CD4-positive, alpha-beta memory T cell (primary cell): Measurements from ENCODE around the gene PCBP3. TPM values are rescaled to one million over a fixed set of nuclear protein-coding genes. Genes with fewer than 3 reads are reported as not detected.
"Not testable (repeated sequence)": the region's sequence is repeated elsewhere in the genome, so short reads cannot be mapped to it uniquely, and the experiment has no call there.

ENCODE experiments used
- CTCF ChIA-PET: fragments of 350-600 bp; sonication (Branson Sonifier 250); formaldehyde crosslinking; loops from one replicate; lab custom pipeline; 2021; ENCODE audit warnings: inconsistent platforms; ENCODE audit not compliant: partially characterized antibody; lab: Charles Lee
- POLR2A ChIA-PET: fragments of 350-600 bp; sonication (Branson Sonifier 250); formaldehyde crosslinking; loops from one replicate; lab custom pipeline; 2021; ENCODE audit not compliant: partially characterized antibody; lab: Charles Lee
- DNase-seq, 5 donors: peaks; one replicate each; pipeline versions ENCODE4 v3.0.0 to v3.0.0-alpha.2; 2020 to 2022; ENCODE audit warnings: mixed read lengths in 1 of 5
- H3K27ac ChIP-seq: one replicate; pipeline ENCODE4 v1.7.0; 2013; ENCODE audit warnings: low read depth, low read length
- H3K27me3 ChIP-seq: 2 replicates; pipeline ENCODE4 v1.7.0; 2013; ENCODE audit warnings: mild to moderate bottlenecking, low read length, moderate library complexity; ENCODE audit not compliant: insufficient read depth
- H3K36me3 ChIP-seq: 2 replicates; pipeline ENCODE4 v1.7.0; 2013; ENCODE audit warnings: mild to moderate bottlenecking, low read length, moderate library complexity; ENCODE audit not compliant: insufficient read depth
- H3K4me1 ChIP-seq: 2 replicates; pipeline ENCODE4 v1.7.0; 2013; ENCODE audit warnings: mild to moderate bottlenecking, low read length, moderate library complexity; ENCODE audit not compliant: insufficient read depth
- H3K4me3 ChIP-seq, 2 donors: one replicate each; pipeline ENCODE4 v1.7.0; 2013; ENCODE audit warnings: low read length in 2 of 2, mild to moderate bottlenecking in 1 of 2
- H3K9me3 ChIP-seq, 2 donors: one replicate each; pipeline ENCODE4 v1.7.0; 2013; ENCODE audit warnings: low read length in 2 of 2, control low read depth in 1 of 2; ENCODE audit not compliant: control insufficient read depth in 1 of 2
- H3K27ac Mint-ChIP-seq, 7 donors: one replicate each; pipeline ENCODE4 v1.8.0; 2020 to 2021; ENCODE audit warnings: mixed read lengths in 7 of 7, mild to moderate bottlenecking in 6 of 7, inconsistent platforms in 3 of 7, moderate library complexity in 3 of 7
- H3K27me3 Mint-ChIP-seq, 2 donors: one replicate each; pipeline ENCODE4 v1.8.0; 2020 to 2021; ENCODE audit warnings: mixed read lengths in 2 of 2
- H3K36me3 Mint-ChIP-seq, 2 donors: one replicate each; pipeline ENCODE4 v1.8.0; 2020 to 2021; ENCODE audit warnings: mixed read lengths in 2 of 2, inconsistent platforms in 1 of 2, mild to moderate bottlenecking in 1 of 2
- H3K4me1 Mint-ChIP-seq, 4 donors: one replicate each; pipeline ENCODE4 v1.8.0; 2020 to 2021; ENCODE audit warnings: mixed read lengths in 4 of 4, mild to moderate bottlenecking in 1 of 4
- H3K4me3 Mint-ChIP-seq, 8 donors: one replicate each; pipeline ENCODE4 v1.8.0; 2020 to 2021; ENCODE audit warnings: mixed read lengths in 8 of 8, mild to moderate bottlenecking in 7 of 8, moderate library complexity in 6 of 8, inconsistent platforms in 3 of 8
- H3K9me3 Mint-ChIP-seq, 8 donors: one replicate each; pipeline ENCODE4 v1.8.0; 2020 to 2021; ENCODE audit warnings: mixed read lengths in 8 of 8, mild to moderate bottlenecking in 5 of 8, inconsistent platforms in 3 of 8, moderate library complexity in 1 of 8
- intact Hi-C: fragments of 100-400 bp; cut with micrococcal nuclease; formaldehyde crosslinking; loops from one replicate; pipeline ENCODE4 v1.15.1; 2023
- polyA plus RNA-seq, 2 donors: library from polyadenylated mRNA; unstranded; fragments of 300-500 nt; fragmentation: Illumina TruSeq; gene quantifications; one replicate each; pipeline ENCODE4 v1.2.3, GENCODE V29; 2021
- total RNA-seq, 2 experiments: library from RNA; stranded (reverse); gene quantifications; one replicate each; pipeline ENCODE4 v1.2.3, GENCODE V29; 2021

PCBP3 gene
- total and polyA plus RNA-seq, 4 experiments from 2014 or later, result 0.36 to 1.6 (median 1.0) TPM

GRCh38 chr21:45612665-45613019 lies 30.9 kb upstream of the PCBP3 start:
- H3K4me3 Mint-ChIP-seq, H3K27ac ChIP-seq, POLR2A ChIA-PET, H3K9me3 Mint-ChIP-seq, H3K27me3 ChIP-seq, H3K4me3 ChIP-seq, intact Hi-C loops, H3K36me3 ChIP-seq, H3K36me3 Mint-ChIP-seq, DNase-seq, H3K9me3 ChIP-seq, CTCF ChIA-PET: not testable (repeated sequence)
- peaks cover 0 to 13% of the 10 kb centered on the region in 2 donors for H3K27me3 Mint-ChIP-seq
- H3K4me1 ChIP-seq, result peaks cover 48% of the 10 kb centered on the region
- H3K4me1 Mint-ChIP-seq, result peaks cover 25 to 45% (median 38%) of the 10 kb centered on the region in 4 donors
- peak overlapping the region in 5 of 7 donors; percentile 8 to 94 (median 78) for H3K27ac Mint-ChIP-seq

- no peak for DNase-seq
- Histone ChIP-seq H3K27me3 (no peaks in the 10 kb centered on the region), H3K9me3 (no peaks in the 10 kb centered on the region), H3K36me3 (no peaks in the 10 kb centered on the region), H3K27ac (no peak overlapping the region), H3K4me3 (no peak overlapping the region), H3K4me1 (peaks cover 41% of the 10 kb centered on the region)
- intact Hi-C loops, result no loop called here
- CTCF ChIA-PET, result no interaction called here
- H3K27me3 Mint-ChIP-seq, result peaks cover 0 to 13% of the 10 kb centered on the region in 2 donors
- H3K36me3 Mint-ChIP-seq, result peaks cover 2 to 6% of the 10 kb centered on the region in 2 donors
- H3K27ac Mint-ChIP-seq, result peak overlapping the region; percentile 54 to 97 (median 87)
- H3K4me1 Mint-ChIP-seq, result peaks cover 25 to 42% (median 35%) of the 10 kb centered on the region in 4 donors
- H3K4me3 Mint-ChIP-seq, result peak overlapping the region in 6 of 8 donors; percentile 47 to 67 (median 60)
- no peaks in the 10 kb centered on the region for H3K9me3 Mint-ChIP-seq
- POLR2A ChIA-PET, result no interaction called here
Measured at GRCh38 chr21:45613396-45613795, 30.1 kb upstream of the PCBP3 start.

GRCh38 chr21:45613881-45614280 lies 29.6 kb upstream of the PCBP3 start:
- Mint-ChIP-seq H3K27me3 (peaks cover 0 to 12% of the 10 kb centered on the region in 2 donors), H3K9me3 (no peaks in the 10 kb centered on the region), H3K4me3 (peak overlapping the region in 7 of 8 donors; percentile 26 to 67 (median 59)), H3K36me3 (peaks cover 2 to 6% of the 10 kb centered on the region in 2 donors), H3K27ac (peak overlapping the region; percentile 54 to 97 (median 87)), H3K4me1 (peaks cover 21 to 37% (median 31%) of the 10 kb centered on the region in 4 donors)
- no peaks in the 10 kb centered on the region for H3K36me3 ChIP-seq
- DNase-seq, result no peak
- no peaks in the 10 kb centered on the region for H3K27me3 ChIP-seq
- POLR2A ChIA-PET, result no interaction called here
- no peaks in the 10 kb centered on the region for H3K9me3 ChIP-seq
- CTCF ChIA-PET, result no interaction called here
- intact Hi-C loops, result loop anchor here (2.0 kb wide), 1 partner anchor 23 kb away; no protein-coding TSS in a partner anchor
- no peak overlapping the region for H3K27ac ChIP-seq
- peaks cover 38% of the 10 kb centered on the region for H3K4me1 ChIP-seq
- no peak overlapping the region for H3K4me3 ChIP-seq

- CTCF ChIA-PET, result interaction anchor here (1.2 kb wide), 1 partner anchor 18 kb away, joined by 4 read pairs; no protein-coding TSS in a partner anchor
- peak; percentile 91 to 95 (median 92) for DNase-seq
- Histone ChIP-seq H3K27ac (peak overlapping the region; percentile 81), H3K36me3 (no peaks in the 10 kb centered on the region), H3K4me3 (peak overlapping the region; percentile 61 to 63), H3K4me1 (peaks cover 33% of the 10 kb centered on the region), H3K27me3 (no peaks in the 10 kb centered on the region), H3K9me3 (no peaks in the 10 kb centered on the region)
- Mint-ChIP-seq H3K4me3 (peak overlapping the region; percentile 79 to 94 (median 90)), H3K36me3 (peaks cover 2 to 6% of the 10 kb centered on the region in 2 donors), H3K4me1 (peaks cover 21 to 36% (median 30%) of the 10 kb centered on the region in 4 donors), H3K27ac (peak overlapping the region; percentile 88 to 99 (median 99)), H3K9me3 (peaks cover 0 to 3% (median 0%) of the 10 kb centered on the region in 8 donors), H3K27me3 (peaks cover 0 to 12% of the 10 kb centered on the region in 2 donors)
- POLR2A ChIA-PET, result no interaction called here
- intact Hi-C loops, result loop anchor here (2.0 kb wide), 1 partner anchor 24 kb away; no protein-coding TSS in a partner anchor
Measured at GRCh38 chr21:45615145-45615711, 28.3 kb upstream of the PCBP3 start.

- Mint-ChIP-seq H3K27me3 (peaks cover 0 to 11% of the 10 kb centered on the region in 2 donors), H3K4me1 (peaks cover 22 to 36% (median 29%) of the 10 kb centered on the region in 4 donors), H3K36me3 (peaks cover 1 to 2% of the 10 kb centered on the region in 2 donors), H3K9me3 (peaks cover 0 to 3% (median 0%) of the 10 kb centered on the region in 8 donors), H3K27ac (peak overlapping the region in 6 of 7 donors; percentile 91 to 99 (median 99)), H3K4me3 (peak overlapping the region in 4 of 8 donors; percentile 25 to 50 (median 38))
- no peak overlapping the region for H3K27ac ChIP-seq
- H3K4me3 ChIP-seq, result no peak overlapping the region
- H3K27me3 ChIP-seq, result no peaks in the 10 kb centered on the region
- no peak for DNase-seq
- no peaks in the 10 kb centered on the region for H3K36me3 ChIP-seq
- POLR2A ChIA-PET, result no interaction called here
- no peaks in the 10 kb centered on the region for H3K9me3 ChIP-seq
- H3K4me1 ChIP-seq, result peaks cover 33% of the 10 kb centered on the region
- CTCF ChIA-PET, result interaction anchor here (1.2 kb wide), 1 partner anchor 15 kb away, joined by 3 read pairs; no protein-coding TSS in a partner anchor
- intact Hi-C loops, result no loop called here
Measured at GRCh38 chr21:45617021-45617921, 26.3 kb upstream of the PCBP3 start.

- Histone ChIP-seq H3K36me3 (no peaks in the 10 kb centered on the region), H3K27ac (no peak overlapping the region), H3K9me3 (no peaks in the 10 kb centered on the region), H3K27me3 (no peaks in the 10 kb centered on the region), H3K4me3 (no peak overlapping the region), H3K4me1 (peaks cover 33% of the 10 kb centered on the region)
- intact Hi-C loops, result no loop called here
- Mint-ChIP-seq H3K27me3 (peaks cover 3 to 11% of the 10 kb centered on the region in 2 donors), H3K4me3 (no peak overlapping the region), H3K9me3 (peaks cover 0 to 3% (median 0%) of the 10 kb centered on the region in 8 donors), H3K27ac (peak overlapping the region in 6 of 7 donors; percentile 29 to 99 (median 62)), H3K36me3 (peaks cover 0 to 2% of the 10 kb centered on the region in 2 donors), H3K4me1 (peaks cover 24 to 36% (median 27%) of the 10 kb centered on the region in 4 donors)
- ChIA-PET POLR2A (no interaction called here), CTCF (interaction anchor here (1.2 kb wide), 1 partner anchor 16 kb away, joined by 3 read pairs; no protein-coding TSS in a partner anchor)
- DNase-seq, result no peak
Measured at GRCh38 chr21:45618287-45618686, 25.2 kb upstream of the PCBP3 start.
